WTC11 (cell line): Measurements from ENCODE around the gene ZCCHC7. TPM values are rescaled to one million over a fixed set of nuclear protein-coding genes. Genes with fewer than 3 reads are reported as not detected.

ENCODE experiments used
- ATAC-seq: fragments of 200-7000 bp; cut with Tn5 transposase; 2 replicates; pipeline ENCODE4 v1.10.0; 2021; ENCODE audit warnings: mild to moderate bottlenecking, moderate library complexity
- CTCF ChIA-PET: fragments of 300-600 bp; sonication (Branson Sonifier 250); formaldehyde crosslinking; loops from one replicate; lab custom pipeline; 2021; ENCODE audit warnings: antibody characterized with exemption; lab: Charles Lee
- POLR2A ChIA-PET: fragments of 350-600 bp; sonication (Branson Sonifier 250); formaldehyde crosslinking; loops from one replicate; lab custom pipeline; 2021; ENCODE audit warnings: antibody characterized with exemption; lab: Charles Lee
- DNase-seq: peaks from one replicate; pipeline ENCODE4 v3.0.0; 2021; ENCODE audit warnings: low spot score
- H3K27ac Mint-ChIP-seq: 2 replicates; pipeline ENCODE4 v1.8.0; 2021; ENCODE audit warnings: mixed read lengths
- H3K27me3 Mint-ChIP-seq: 2 replicates; pipeline ENCODE4 v1.8.0; 2021; ENCODE audit warnings: low read depth, mild to moderate bottlenecking, moderate library complexity, mixed read lengths
- H3K36me3 Mint-ChIP-seq: 2 replicates; pipeline ENCODE4 v1.8.0; 2021; ENCODE audit warnings: mixed read lengths
- H3K4me1 Mint-ChIP-seq: 2 replicates; pipeline ENCODE4 v1.8.0; 2022; ENCODE audit warnings: mixed read lengths
- H3K4me3 Mint-ChIP-seq: 2 replicates; pipeline ENCODE4 v1.8.0; 2021; ENCODE audit warnings: mild to moderate bottlenecking, moderate library complexity, mixed read lengths
- H3K9me3 Mint-ChIP-seq: 2 replicates; pipeline ENCODE4 v1.8.0; 2021; ENCODE audit warnings: mixed read lengths
- ATF2 ChIP-seq: sonication (generic); formaldehyde crosslinking; IDR thresholded peaks from 2 replicates; pipeline ENCODE4 v1.8.1; 2022; ENCODE audit warnings: low read depth, missing genetic modification reagents, borderline replicate concordance
- CDX4 ChIP-seq: fragments of 250-450 bp; sonication (Bioruptor Pico); IDR thresholded peaks from 2 replicates; pipeline ENCODE4 v1.9.0; 2021; ENCODE audit warnings: moderate library complexity, mild to moderate bottlenecking, inconsistent platforms, borderline replicate concordance
- E2F1 ChIP-seq: sonication (generic); formaldehyde crosslinking; IDR thresholded peaks from 2 replicates; pipeline ENCODE4 v1.8.0; 2022; ENCODE audit warnings: mild to moderate bottlenecking, missing genetic modification reagents
- FOXP1 ChIP-seq: sonication (generic); formaldehyde crosslinking; IDR thresholded peaks from 2 replicates; pipeline ENCODE4 v1.8.0; 2022; ENCODE audit warnings: missing genetic modification reagents, mild to moderate bottlenecking, moderate library complexity, borderline replicate concordance
- IRF1 ChIP-seq: sonication (generic); formaldehyde crosslinking; IDR thresholded peaks from 2 replicates; pipeline ENCODE4 v1.8.0; 2023; ENCODE audit warnings: missing genetic modification reagents
- IRF2 ChIP-seq: sonication (generic); formaldehyde crosslinking; IDR thresholded peaks from 2 replicates; pipeline ENCODE4 v1.8.0; 2022; ENCODE audit warnings: low read depth, missing genetic modification reagents, borderline replicate concordance
- MLX ChIP-seq: sonication (generic); formaldehyde crosslinking; IDR thresholded peaks from 2 replicates; pipeline ENCODE4 v1.8.1; 2023; ENCODE audit warnings: mild to moderate bottlenecking, missing genetic modification reagents, moderate library complexity
- MXD4 ChIP-seq: fragments of 250-450 bp; sonication (Bioruptor Pico); IDR thresholded peaks from 2 replicates; pipeline ENCODE4 v1.8.0; 2021; ENCODE audit warnings: mild to moderate bottlenecking, moderate library complexity, borderline replicate concordance
- NR1H2 ChIP-seq: sonication (generic); formaldehyde crosslinking; IDR thresholded peaks from 2 replicates; pipeline ENCODE4 v1.9.0; 2021; ENCODE audit warnings: mild to moderate bottlenecking, moderate library complexity, missing genetic modification reagents
- OVOL2 ChIP-seq: fragments of 250-450 bp; sonication (Bioruptor Pico); IDR thresholded peaks from 2 replicates; pipeline ENCODE4 v1.9.0; 2021; ENCODE audit warnings: mild to moderate bottlenecking, borderline replicate concordance
- PRDM15 ChIP-seq: sonication (generic); formaldehyde crosslinking; IDR thresholded peaks from 2 replicates; pipeline ENCODE4 v1.8.0; 2022; ENCODE audit warnings: missing genetic modification reagents
- PREB ChIP-seq: sonication (generic); formaldehyde crosslinking; IDR thresholded peaks from 2 replicates; pipeline ENCODE4 v1.8.1; 2022; ENCODE audit warnings: mild to moderate bottlenecking, missing genetic modification reagents, moderate library complexity, borderline replicate concordance
- SMAD4 ChIP-seq: sonication (generic); formaldehyde crosslinking; IDR thresholded peaks from 2 replicates; pipeline ENCODE4 v1.8.0; 2022; ENCODE audit warnings: mild to moderate bottlenecking, missing genetic modification reagents
- TCF7 ChIP-seq: sonication (generic); formaldehyde crosslinking; IDR thresholded peaks from 2 replicates; pipeline ENCODE4 v1.8.0; 2022; ENCODE audit warnings: mild to moderate bottlenecking, low read depth, missing genetic modification reagents, moderate library complexity
- TEAD1 ChIP-seq: sonication (generic); formaldehyde crosslinking; IDR thresholded peaks from 2 replicates; pipeline ENCODE4 v1.8.0; 2022; ENCODE audit warnings: mild to moderate bottlenecking, missing genetic modification reagents
- ZBTB21 ChIP-seq: sonication (generic); formaldehyde crosslinking; IDR thresholded peaks from 2 replicates; pipeline ENCODE4 v1.8.1; 2023; ENCODE audit warnings: mild to moderate bottlenecking, missing genetic modification reagents, borderline replicate concordance
- ZNF317 ChIP-seq: sonication (generic); formaldehyde crosslinking; IDR thresholded peaks from 2 replicates; pipeline ENCODE4 v1.8.1; 2023; ENCODE audit warnings: low read depth, mild to moderate bottlenecking, moderate library complexity, missing genetic modification reagents, borderline replicate concordance
- ZNF423 ChIP-seq: fragments of 250-450 bp; sonication (Bioruptor Pico); IDR thresholded peaks from 2 replicates; pipeline ENCODE4 v2.1.2; 2022; ENCODE audit warnings: mild to moderate bottlenecking, moderate library complexity
- total RNA-seq: library from RNA; stranded (reverse); gene quantifications from 3 replicates; pipeline ENCODE4 v1.2.3, GENCODE V29; 2021

The ZCCHC7 gene
- total RNA-seq, 1 experiment from 2014 or later = 30.1 TPM

GRCh38 chr9:37104183-37104889 is 16.0 kb upstream of the ZCCHC7 start:
- peaks cover 4% of the 10 kb centered on the region for H3K36me3 Mint-ChIP-seq

GRCh38 chr9:37105234-37105633 is 15.1 kb upstream of the ZCCHC7 start:
- no peak overlapping the region for H3K4me3 Mint-ChIP-seq
- no peak for DNase-seq
- POLR2A ChIA-PET = no interaction called here
- peaks cover 8% of the 10 kb centered on the region for H3K4me1 Mint-ChIP-seq
- CTCF ChIA-PET = no interaction called here
- peaks cover 9% of the 10 kb centered on the region for H3K9me3 Mint-ChIP-seq
- no peak for ATAC-seq
- H3K27ac Mint-ChIP-seq = no peak overlapping the region
- peaks cover 4% of the 10 kb centered on the region for H3K36me3 Mint-ChIP-seq
- TF ChIP-seq PRDM15 (CRISPR knock-in tag) (no peak), MLX (CRISPR knock-in tag) (no peak), FOXP1 (no peak), ATF2 (CRISPR knock-in tag) (no peak), CDX4 (CRISPR knock-in tag) (no peak), ZNF423 (CRISPR knock-in tag) (no peak), SMAD4 (CRISPR knock-in tag) (no peak)
- H3K27me3 Mint-ChIP-seq = no peaks in the 10 kb centered on the region

More at GRCh38 chr9:37104183-37104889, 16.0 kb upstream of the ZCCHC7 start:
- H3K27me3 Mint-ChIP-seq = no peaks in the 10 kb centered on the region
- no peak for DNase-seq
- no peak overlapping the region; the same call in 1 of the 2 replicates for H3K27ac Mint-ChIP-seq
- H3K9me3 Mint-ChIP-seq = peaks cover 9% of the 10 kb centered on the region
- no peak for ATAC-seq
- peaks cover 10% of the 10 kb centered on the region for H3K4me1 Mint-ChIP-seq
- TF ChIP-seq IRF1 (CRISPR knock-in tag) = no peak
- no peak for TF ChIP-seq TEAD1 (CRISPR knock-in tag)
- no peak for TF ChIP-seq ZBTB21 (CRISPR knock-in tag)
- TF ChIP-seq NR1H2 (CRISPR knock-in tag) = no peak
- no peak for TF ChIP-seq E2F1
- TF ChIP-seq OVOL2 (CRISPR knock-in tag) = no peak
- TF ChIP-seq FOXP1 = no peak
- TF ChIP-seq PREB (CRISPR knock-in tag) = no peak
- TF ChIP-seq ZNF317 (CRISPR knock-in tag) = no peak
- no peak for TF ChIP-seq TCF7
- no peak for TF ChIP-seq IRF2 (CRISPR knock-in tag)
- TF ChIP-seq MXD4 (CRISPR knock-in tag) = no peak
- ChIA-PET POLR2A (interaction anchor here (0.6 kb wide), 1 partner anchor 274 kb away, joined by 3 read pairs; no protein-coding TSS in a partner anchor), CTCF (no interaction called here)
- no peak overlapping the region for H3K4me3 Mint-ChIP-seq
